Cerebellar nuclear complex (tissue), 1 donor: Measurements from ENCODE around the gene PTPRM.

ENCODE experiments used
- DNase-seq, 2 experiments: peaks; one replicate each; lab custom pipeline; 2025; lab: John Stamatoyannopoulos, UW

Gene PTPRM

GRCh38 chr18:8328126-8328525 is 761.0 kb downstream of the PTPRM start:
- no peak for DNase-seq

- DNase-seq: no peak
These were observed 762.2 kb downstream of the PTPRM start for GRCh38 chr18:8329186-8329771.

- no peak for DNase-seq
These were observed 763.5 kb downstream of the PTPRM start for GRCh38 chr18:8330575-8330974.

- DNase-seq: no peak
These were observed 765.2 kb downstream of the PTPRM start for GRCh38 chr18:8332286-8332685.

GRCh38 chr18:8333961-8334360 is 766.8 kb downstream of the PTPRM start:
- no peak for DNase-seq

GRCh38 chr18:8337211-8337610 is 770.1 kb downstream of the PTPRM start:
- DNase-seq: no peak

- no peak for DNase-seq
These were observed 772.1 kb downstream of the PTPRM start for GRCh38 chr18:8339210-8339609.

GRCh38 chr18:8339952-8340351 is 772.8 kb downstream of the PTPRM start:
- no peak for DNase-seq

- DNase-seq: no peak
These were observed 774.5 kb downstream of the PTPRM start for GRCh38 chr18:8341481-8342230.

GRCh38 chr18:8348051-8348720 is 781.1 kb downstream of the PTPRM start:
- DNase-seq: no peak

GRCh38 chr18:8349608-8350323 is 782.6 kb downstream of the PTPRM start:
- DNase-seq: no peak

- no peak for DNase-seq
These were observed 783.5 kb downstream of the PTPRM start for GRCh38 chr18:8350628-8351027.

GRCh38 chr18:8351161-8351560 is 784.0 kb downstream of the PTPRM start:
- no peak for DNase-seq

GRCh38 chr18:8354304-8354703 is 787.2 kb downstream of the PTPRM start:
- DNase-seq: no peak

- DNase-seq: no peak
These were observed 788.9 kb downstream of the PTPRM start for GRCh38 chr18:8356001-8356400.

- no peak for DNase-seq
These were observed 790.2 kb downstream of the PTPRM start for GRCh38 chr18:8357320-8357719.

GRCh38 chr18:8358033-8358765 is 791.1 kb downstream of the PTPRM start:
- no peak for DNase-seq

GRCh38 chr18:8359076-8359475 is 792.0 kb downstream of the PTPRM start:
- no peak for DNase-seq

- no peak for DNase-seq
These were observed 792.4 kb downstream of the PTPRM start for GRCh38 chr18:8359481-8359880.

GRCh38 chr18:8361941-8362471 is 794.9 kb downstream of the PTPRM start:
- no peak for DNase-seq

- no peak for DNase-seq
These were observed 795.7 kb downstream of the PTPRM start for GRCh38 chr18:8362863-8363262.

GRCh38 chr18:8364385-8364784 is 797.3 kb downstream of the PTPRM start:
- no peak for DNase-seq
